ENCODE measurements around the gene BPI. TPM values are rescaled to one million over a fixed set of nuclear protein-coding genes. Genes with fewer than 3 reads are reported as not detected.
"Not testable (repeated sequence)": the region's sequence is repeated elsewhere in the genome, so short reads cannot be mapped to it uniquely, and the experiment has no call there.

BPI gene
- polyA plus RNA-seq (not detected in 3 replicates), polyA minus RNA-seq (not detected in 3 replicates)
- polyA plus RNA-seq (2011; ENCODE audit: low read depth) = not detected
- polyA plus RNA-seq (2011; cell fraction: cytosol; rRNA removed) = not detected in 2 replicates
- not detected in 2 replicates for polyA plus RNA-seq (2011; cell fraction: nucleus; rRNA removed)
- not detected in 2 replicates for polyA plus RNA-seq (2012; ENCODE audit: low replicate concordance)
- not detected for polyA minus RNA-seq (2011; cell fraction: cytosol; rRNA and poly(A)+ RNA removed)
- polyA minus RNA-seq (2011; cell fraction: nucleus; rRNA and poly(A)+ RNA removed) = not detected in 2 replicates

DNA sequence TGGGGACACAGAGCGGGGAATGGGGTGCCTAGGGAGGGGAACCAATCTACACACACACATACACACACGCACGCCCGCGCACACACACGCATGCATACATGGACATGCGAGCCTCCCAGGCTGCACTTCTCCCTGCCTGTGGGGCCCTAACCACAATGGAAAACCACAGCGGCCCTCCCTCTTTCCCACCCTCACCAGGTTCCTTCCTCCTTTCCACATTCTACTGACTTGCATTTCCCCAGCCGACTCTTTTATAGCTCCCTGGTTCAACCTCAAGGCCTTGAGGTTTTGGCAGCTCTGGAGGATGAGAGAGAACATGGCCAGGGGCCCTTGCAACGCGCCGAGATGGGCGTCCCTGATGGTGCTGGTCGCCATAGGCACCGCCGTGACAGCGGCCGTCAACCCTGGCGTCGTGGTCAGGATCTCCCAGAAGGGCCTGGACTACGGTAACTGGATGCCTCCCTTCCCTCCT lies at the start of gene BPI:
Gene BPI, plus strand, starts transcription at position 249 of the 472 bp plus-strand sequence. Its CDS starts 68 bp downstream, at position 317.
- no peak for DNase-seq (ENCODE audit: low read depth, low spot score)
- FAIRE-seq = no peak
- no peak for TF ChIP-seq EZH2 (IDR thresholded peaks at IDR 0.05; ENCODE audit: low read length)
- Histone ChIP-seq H3K9me1 (ENCODE audit: control insufficient read depth, extremely low read depth, insufficient read depth, low read length) (no peaks in the 10 kb centered on the region), H3K9me3 (ENCODE audit: control insufficient read depth, low read depth, low read length) (no peaks in the 10 kb centered on the region), H3K4me1 (ENCODE audit: control insufficient read depth, extremely low read depth, insufficient read depth, low read length) (peaks cover 16% of the 10 kb centered on the region), H3K79me2 (ENCODE audit: control insufficient read depth, insufficient read depth, low read length) (no peaks in the 10 kb centered on the region), H3K27me3 (ENCODE audit: control insufficient read depth, extremely low read depth, insufficient read depth, low read length) (peaks cover 15% of the 10 kb centered on the region), H3K9ac (ENCODE audit: control insufficient read depth, extremely low read depth, insufficient read depth, low read length) (no peak within 1 kb of the TSS), H4K20me1 (ENCODE audit: control insufficient read depth, extremely low read depth, insufficient read depth, low read length) (no peaks in the 10 kb centered on the region), H3K4me2 (ENCODE audit: control insufficient read depth, extremely low read depth, insufficient read depth, low read depth, low read length) (no peak within 1 kb of the TSS), H3K36me3 (ENCODE audit: control insufficient read depth in 2 of 2, extremely low read depth in 1 of 2, insufficient read depth in 2 of 2, low read length in 2 of 2) (no peaks in the 10 kb centered on the region), H2AFZ (ENCODE audit: control insufficient read depth, low read length) (no peak within 1 kb of the TSS), H3K4me3 (ENCODE audit: control insufficient read depth in 2 of 3, extremely low read depth in 1 of 3, insufficient read depth in 2 of 3, low read depth in 1 of 3, low read length in 3 of 3) (no peak within 1 kb of the TSS), H3K27ac (ENCODE audit: control insufficient read depth, insufficient read depth, low read length) (no peak within 1 kb of the TSS)
- dilution Hi-C loops (cut with MboI; ENCODE audit: extremely low pct_ligation_motif_present, low sequenced_read_pairs) = no loop called here

DNA sequence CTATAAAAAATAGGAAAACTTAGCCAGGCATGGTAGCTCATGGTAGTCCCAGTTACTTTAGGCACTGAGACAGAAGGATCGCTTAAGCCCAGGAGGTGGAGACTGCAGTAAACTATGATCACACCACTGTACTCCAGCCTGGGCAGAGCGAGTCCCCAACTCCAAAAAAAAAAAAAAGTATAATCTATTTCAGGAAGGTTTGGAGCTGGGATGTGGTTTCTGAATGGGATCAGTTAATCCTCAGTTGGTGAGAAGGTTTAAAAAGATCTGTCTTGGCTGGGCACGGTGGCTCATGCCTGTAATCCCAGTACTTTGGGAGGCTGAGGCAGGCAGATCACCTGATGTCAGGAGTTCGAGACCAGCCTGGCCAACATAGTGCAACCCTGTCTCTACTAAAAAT lies 49.3 kb upstream of the BPI start:
- dilution Hi-C loops (cut with MboI; ENCODE audit: extremely low pct_ligation_motif_present, low sequenced_read_pairs); DNase-seq (ENCODE audit: low read depth, low spot score); H3K79me2 ChIP-seq (ENCODE audit: control insufficient read depth, insufficient read depth, low read length); H3K9ac ChIP-seq (ENCODE audit: control insufficient read depth, extremely low read depth, insufficient read depth, low read length); H3K4me3 ChIP-seq (ENCODE audit: control insufficient read depth in 2 of 3, extremely low read depth in 1 of 3, insufficient read depth in 2 of 3, low read depth in 1 of 3, low read length in 3 of 3); H3K4me1 ChIP-seq (ENCODE audit: control insufficient read depth, extremely low read depth, insufficient read depth, low read length); FAIRE-seq; H2AFZ ChIP-seq (ENCODE audit: control insufficient read depth, low read length); H4K20me1 ChIP-seq (ENCODE audit: control insufficient read depth, extremely low read depth, insufficient read depth, low read length); H3K9me3 ChIP-seq (ENCODE audit: control insufficient read depth, low read depth, low read length); H3K4me2 ChIP-seq (ENCODE audit: control insufficient read depth, extremely low read depth, insufficient read depth, low read depth, low read length); H3K9me1 ChIP-seq (ENCODE audit: control insufficient read depth, extremely low read depth, insufficient read depth, low read length); H3K36me3 ChIP-seq (ENCODE audit: control insufficient read depth in 2 of 2, extremely low read depth in 1 of 2, insufficient read depth in 2 of 2, low read length in 2 of 2); H3K27ac ChIP-seq (ENCODE audit: control insufficient read depth, insufficient read depth, low read length): not testable (repeated sequence)
- peaks cover 13% of the 10 kb centered on the region for H3K27me3 ChIP-seq (ENCODE audit: control insufficient read depth, extremely low read depth, insufficient read depth, low read length)

DNA sequence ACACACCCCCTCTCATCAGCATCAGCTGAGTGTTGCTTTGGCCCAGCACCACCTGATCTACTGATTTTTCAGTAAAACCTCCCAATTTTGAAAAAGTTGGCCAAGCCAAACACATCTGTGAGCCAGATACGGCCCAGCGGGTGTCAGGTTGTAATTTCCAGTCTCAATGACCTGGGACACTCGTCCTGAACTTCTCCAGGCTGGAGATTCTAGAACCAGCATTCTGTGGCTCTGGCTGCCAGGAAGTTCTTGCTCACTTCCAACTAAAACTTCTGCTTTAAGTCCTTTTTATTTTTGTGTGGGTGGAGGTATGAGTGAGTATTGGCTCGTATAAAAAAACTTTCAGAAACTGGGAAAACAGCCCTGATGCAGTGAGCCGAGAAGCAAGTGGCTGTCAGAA lies 48.6 kb upstream of the BPI start:
- FAIRE-seq (no peak), DNase-seq (ENCODE audit: low read depth, low spot score) (no peak)
- Histone ChIP-seq H3K9me3 (ENCODE audit: control insufficient read depth, low read depth, low read length) (no peaks in the 10 kb centered on the region), H3K79me2 (ENCODE audit: control insufficient read depth, insufficient read depth, low read length) (no peaks in the 10 kb centered on the region), H4K20me1 (ENCODE audit: control insufficient read depth, extremely low read depth, insufficient read depth, low read length) (no peaks in the 10 kb centered on the region), H3K36me3 (ENCODE audit: control insufficient read depth in 2 of 2, extremely low read depth in 1 of 2, insufficient read depth in 2 of 2, low read length in 2 of 2) (no peaks in the 10 kb centered on the region), H2AFZ (ENCODE audit: control insufficient read depth, low read length) (no peak overlapping the region), H3K4me3 (ENCODE audit: control insufficient read depth in 2 of 3, extremely low read depth in 1 of 3, insufficient read depth in 2 of 3, low read depth in 1 of 3, low read length in 3 of 3) (no peak overlapping the region), H3K4me1 (ENCODE audit: control insufficient read depth, extremely low read depth, insufficient read depth, low read length) (no peaks in the 10 kb centered on the region), H3K4me2 (ENCODE audit: control insufficient read depth, extremely low read depth, insufficient read depth, low read depth, low read length) (no peak overlapping the region), H3K27ac (ENCODE audit: control insufficient read depth, insufficient read depth, low read length) (no peak overlapping the region), H3K27me3 (ENCODE audit: control insufficient read depth, extremely low read depth, insufficient read depth, low read length) (peaks cover 21% of the 10 kb centered on the region), H3K9me1 (ENCODE audit: control insufficient read depth, extremely low read depth, insufficient read depth, low read length) (no peaks in the 10 kb centered on the region), H3K9ac (ENCODE audit: control insufficient read depth, extremely low read depth, insufficient read depth, low read length) (no peak overlapping the region)
- dilution Hi-C loops (cut with MboI; ENCODE audit: extremely low pct_ligation_motif_present, low sequenced_read_pairs) = no loop called here
- TF ChIP-seq, protein P1, sequence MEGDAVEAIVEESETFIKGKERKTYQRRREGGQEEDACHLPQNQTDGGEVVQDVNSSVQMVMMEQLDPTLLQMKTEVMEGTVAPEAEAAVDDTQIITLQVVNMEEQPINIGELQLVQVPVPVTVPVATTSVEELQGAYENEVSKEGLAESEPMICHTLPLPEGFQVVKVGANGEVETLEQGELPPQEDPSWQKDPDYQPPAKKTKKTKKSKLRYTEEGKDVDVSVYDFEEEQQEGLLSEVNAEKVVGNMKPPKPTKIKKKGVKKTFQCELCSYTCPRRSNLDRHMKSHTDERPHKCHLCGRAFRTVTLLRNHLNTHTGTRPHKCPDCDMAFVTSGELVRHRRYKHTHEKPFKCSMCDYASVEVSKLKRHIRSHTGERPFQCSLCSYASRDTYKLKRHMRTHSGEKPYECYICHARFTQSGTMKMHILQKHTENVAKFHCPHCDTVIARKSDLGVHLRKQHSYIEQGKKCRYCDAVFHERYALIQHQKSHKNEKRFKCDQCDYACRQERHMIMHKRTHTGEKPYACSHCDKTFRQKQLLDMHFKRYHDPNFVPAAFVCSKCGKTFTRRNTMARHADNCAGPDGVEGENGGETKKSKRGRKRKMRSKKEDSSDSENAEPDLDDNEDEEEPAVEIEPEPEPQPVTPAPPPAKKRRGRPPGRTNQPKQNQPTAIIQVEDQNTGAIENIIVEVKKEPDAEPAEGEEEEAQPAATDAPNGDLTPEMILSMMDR (optimal IDR thresholded peaks at IDR 0.05 in 1 of 3, IDR thresholded peaks at IDR 0.05 in 1 of 3, conservative IDR thresholded peaks at IDR 0.05 in 1 of 3; ENCODE audit: extremely low read depth in 1 of 3, insufficient read depth in 2 of 3, low read length in 3 of 3) = no peak
- TF ChIP-seq EZH2 (IDR thresholded peaks at IDR 0.05; ENCODE audit: low read length) = no peak

Data from keratinocyte (primary cell).